HG02840 (cell line): Measurements from ENCODE around the gene SLC25A41.
"Not testable (repeated sequence)": the region's sequence is repeated elsewhere in the genome, so short reads cannot be mapped to it uniquely, and the experiment has no call there.

Experiments used
- ATAC-seq: cut with Tn5 transposase; IDR thresholded peaks from one replicate; pipeline ENCODE4 v1.9.1; 2021; ENCODE audit warnings: mild to moderate bottlenecking, moderate library complexity, moderate number of reproducible peaks; ENCODE audit not compliant: unreplicated experiment, low FRiP score

Gene SLC25A41

GRCh38 chr19:6413291-6413690, 20.3 kb downstream of the SLC25A41 start:
- ATAC-seq, result no peak

DNA sequence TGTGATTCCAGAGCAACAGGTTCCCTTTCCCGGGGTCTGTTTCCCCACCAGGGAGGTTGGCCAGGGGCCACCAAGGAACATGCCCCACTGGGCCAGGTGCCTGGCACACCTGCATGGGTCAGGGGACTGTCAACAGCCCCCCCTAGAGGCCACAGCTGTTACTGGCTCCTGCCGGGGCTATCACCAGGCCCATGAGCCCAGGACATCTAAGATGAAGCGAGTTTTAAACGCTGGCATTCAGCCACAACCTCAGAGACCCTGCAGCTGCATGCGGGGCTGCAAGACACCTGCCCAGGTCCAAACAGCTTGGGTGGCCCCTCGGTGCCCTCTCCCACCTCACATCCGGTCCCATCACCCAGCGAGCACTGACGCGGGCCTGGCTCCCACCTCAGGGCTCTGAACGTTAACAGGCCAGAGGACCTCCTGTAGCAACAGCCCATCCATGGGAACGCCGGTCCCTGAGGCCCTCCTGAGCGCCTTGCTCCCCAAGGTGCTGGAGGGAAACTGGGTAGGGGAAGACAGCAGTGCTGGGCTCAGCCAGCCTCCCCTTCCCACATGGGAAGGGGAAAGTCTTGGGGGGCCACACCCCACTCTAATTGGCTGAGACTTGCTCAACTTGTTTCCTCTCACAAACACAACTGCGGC, 21.0 kb downstream of the SLC25A41 start:
- ATAC-seq, result no peak

DNA sequence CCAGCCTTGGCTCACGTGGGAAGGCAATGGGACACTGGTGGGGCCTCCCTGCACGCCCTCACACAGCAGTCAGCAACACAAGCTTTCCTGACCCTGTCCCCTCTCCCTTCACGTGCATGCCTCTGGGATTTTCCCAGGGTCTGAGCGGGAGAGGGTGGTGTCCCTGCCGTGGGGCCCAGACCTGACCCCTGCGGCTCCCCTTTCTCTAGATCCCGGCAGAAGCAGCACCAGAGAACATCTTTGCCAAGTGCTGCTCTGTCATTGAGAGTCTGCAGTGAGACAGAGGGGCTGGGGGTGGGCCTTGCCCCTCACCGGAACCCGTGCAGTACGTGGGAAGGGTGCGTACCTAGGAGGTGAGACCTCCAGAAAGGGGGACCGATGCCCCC, 21.5 kb downstream of the SLC25A41 start:
- no peak for ATAC-seq

- ATAC-seq, result no peak
These were observed 24.2 kb downstream of the SLC25A41 start for GRCh38 chr19:6409346-6409745.

DNA sequence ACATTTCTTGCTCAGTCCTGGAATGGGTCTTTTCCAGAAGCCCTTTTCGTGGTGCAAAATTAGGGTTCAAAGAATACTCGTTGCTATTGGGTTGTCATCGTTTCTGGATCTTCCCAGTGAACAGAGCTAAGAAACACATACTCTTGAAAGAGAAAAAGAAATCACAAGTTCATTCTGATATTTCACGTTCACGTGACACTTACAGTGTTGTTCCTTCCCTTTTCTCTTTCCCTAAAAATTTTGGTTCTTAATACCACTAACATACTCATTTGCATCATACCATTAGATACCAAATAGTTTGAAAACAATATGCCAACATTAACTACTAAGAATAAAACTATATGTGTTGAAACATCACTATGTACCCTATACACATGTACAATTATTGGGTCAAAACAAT, 27.2 kb downstream of the SLC25A41 start:
- no peak for ATAC-seq

GRCh38 chr19:6402837-6403608, 30.5 kb downstream of the SLC25A41 start:
- ATAC-seq, result no peak

- no peak for ATAC-seq
These were observed 31.5 kb downstream of the SLC25A41 start for GRCh38 chr19:6402058-6402457.

DNA sequence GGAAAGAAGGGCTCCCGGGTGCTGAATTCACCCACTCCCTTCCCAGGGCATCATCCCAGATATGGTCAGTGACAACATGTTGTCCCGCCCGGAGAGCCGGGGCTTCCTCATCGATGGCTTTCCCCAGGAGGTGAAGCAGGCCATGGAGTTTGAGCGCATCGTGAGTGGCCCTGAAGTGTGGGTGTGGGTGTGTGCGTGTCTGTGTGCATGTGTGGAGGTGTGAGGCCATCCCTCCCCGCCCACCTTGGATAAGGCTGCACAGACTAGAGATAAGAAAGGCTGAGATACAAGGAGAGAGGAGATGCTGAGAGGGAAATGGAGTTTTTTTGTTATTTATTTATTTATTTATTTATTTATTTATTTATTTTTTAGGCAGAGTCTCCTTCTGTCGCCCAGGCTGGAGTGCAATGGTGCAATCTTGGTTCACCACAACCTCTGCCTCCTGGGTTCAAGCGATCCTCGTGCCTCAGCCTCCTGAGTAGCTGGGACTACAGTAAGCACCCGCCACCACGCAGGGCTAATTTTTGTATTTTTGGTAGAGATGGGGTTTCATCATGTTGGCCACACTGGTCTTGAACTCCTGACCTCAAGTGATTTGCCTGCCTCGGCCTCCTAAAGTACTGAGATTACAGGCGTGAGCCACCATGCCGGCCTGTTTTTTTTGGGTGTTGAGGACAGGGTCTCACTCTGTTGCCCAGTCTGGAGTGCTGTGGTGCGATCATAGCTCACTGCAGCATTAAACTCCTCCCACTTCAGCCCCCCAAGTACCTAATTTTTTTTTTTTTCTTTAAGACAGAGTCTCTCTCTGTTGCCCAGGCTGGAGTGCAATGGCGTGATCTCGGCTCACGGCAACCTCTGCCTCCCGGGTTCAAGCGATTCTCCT, 33.3 kb downstream of the SLC25A41 start:
- not testable (repeated sequence) for ATAC-seq

- no peak for ATAC-seq
These were observed 37.3 kb downstream of the SLC25A41 start for GRCh38 chr19:6396305-6396704.

DNA sequence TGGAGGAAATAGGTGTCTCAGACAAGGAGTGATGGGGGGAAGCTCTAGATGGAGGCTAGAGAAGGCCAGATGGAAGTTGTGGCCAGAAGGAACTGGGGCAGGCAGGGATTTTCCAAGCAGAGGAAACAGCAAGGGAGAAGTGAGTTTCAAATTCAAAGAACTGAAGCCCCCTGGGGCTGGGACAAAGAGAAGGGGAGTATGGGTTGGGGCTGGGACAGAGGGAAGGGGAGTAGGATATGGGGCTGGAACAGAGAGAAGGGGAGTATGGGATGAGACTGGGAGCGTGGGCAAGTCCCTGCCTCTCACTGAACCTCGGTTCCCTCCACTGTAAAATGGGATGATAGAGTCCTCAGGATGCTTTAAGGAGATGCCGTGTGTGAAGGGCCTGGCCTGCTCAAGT, 38.7 kb downstream of the SLC25A41 start:
- ATAC-seq, result no peak

- ATAC-seq, result no peak
These were observed 39.6 kb downstream of the SLC25A41 start for GRCh38 chr19:6393983-6394412.

DNA sequence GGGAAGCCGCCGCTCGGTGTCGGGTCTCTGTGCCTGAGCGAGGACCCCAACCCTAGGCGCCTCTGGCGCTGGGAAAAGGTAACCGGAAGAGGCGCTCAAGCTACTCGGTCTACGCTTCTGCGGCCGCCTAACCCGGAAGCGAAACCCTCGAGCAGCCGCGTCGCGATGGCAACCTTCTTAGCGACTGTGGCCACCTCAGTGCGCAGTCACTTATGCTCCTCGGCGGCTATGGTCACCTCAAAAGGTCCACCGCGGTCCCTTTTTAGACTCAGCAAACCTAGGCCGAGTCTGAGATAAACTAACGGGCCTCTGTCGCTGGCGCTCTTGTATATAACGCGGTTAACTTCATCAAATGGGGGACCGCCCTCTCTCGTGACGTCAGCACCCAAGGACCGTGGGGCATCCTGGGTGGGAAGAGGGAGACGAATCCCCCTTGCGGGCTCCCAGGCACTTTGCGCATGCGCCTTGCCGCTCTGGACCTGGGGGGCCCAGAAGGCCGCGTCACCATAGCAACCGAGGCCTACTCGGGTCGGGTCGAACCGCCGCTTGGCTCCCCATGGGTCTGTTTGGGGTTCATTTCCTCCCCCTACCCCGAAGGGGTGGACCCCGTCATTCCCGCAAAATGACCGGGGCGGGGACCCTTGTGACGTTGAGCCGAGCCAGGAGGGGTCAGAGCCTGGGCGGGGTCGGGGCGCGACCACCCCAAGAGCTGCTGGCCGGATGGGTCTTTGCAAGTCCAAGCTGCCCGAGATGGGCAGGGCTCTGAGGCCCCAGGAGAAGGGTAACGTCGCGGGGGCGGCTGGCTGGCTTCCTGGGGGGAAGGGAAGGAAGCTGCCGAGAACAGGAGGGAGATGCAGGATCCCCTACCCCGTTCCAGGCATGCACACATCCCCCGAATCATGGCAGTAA, 40.2 kb downstream of the SLC25A41 start, which contains the start of gene GTF2F1:
Gene GTF2F1 (minus strand): TSS at position 91 of the 909 bp plus-strand sequence. CDS start 169 bp downstream, outside the sequence.
- ATAC-seq, result peak; percentile 80

DNA sequence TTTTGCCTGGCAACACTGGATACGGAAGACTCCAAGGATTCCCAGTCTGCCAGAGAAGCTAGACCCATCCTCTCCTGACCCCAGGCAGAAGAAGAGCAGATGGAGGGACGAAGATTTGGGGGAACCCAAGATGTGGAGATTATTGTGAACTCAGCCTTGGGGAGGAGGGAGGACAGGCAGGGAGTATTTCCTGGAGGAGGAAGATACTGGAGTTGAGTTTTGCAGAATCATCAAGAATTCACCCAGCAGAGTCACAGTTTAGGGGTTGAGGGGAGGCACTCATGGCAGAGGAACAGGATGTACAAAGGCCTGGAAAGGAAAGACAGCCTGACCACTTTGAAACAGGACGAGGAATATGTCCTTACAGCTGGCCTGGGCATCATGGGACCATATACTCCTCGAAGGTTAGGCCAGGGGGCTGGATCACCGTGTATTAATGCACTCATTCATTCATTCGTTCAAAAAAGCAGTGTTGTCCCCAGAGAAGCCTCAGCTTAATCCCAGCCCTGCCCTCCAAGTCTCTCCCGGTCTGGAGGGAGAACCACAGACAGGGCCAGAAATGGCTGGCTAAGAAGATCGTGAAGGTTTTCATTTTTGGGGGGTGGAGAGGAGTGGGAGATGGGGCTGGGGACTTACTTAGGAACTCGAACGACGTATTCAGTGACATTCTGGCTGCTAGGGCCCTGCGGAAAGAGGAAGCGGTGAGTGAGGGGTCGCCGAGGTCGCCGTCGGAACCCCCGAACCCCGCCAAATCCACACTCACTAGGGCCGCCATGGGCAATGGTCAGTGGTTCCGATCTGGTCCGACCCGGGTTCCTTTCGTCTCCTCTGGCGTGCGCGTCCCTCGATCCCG, 41.1 kb downstream of the SLC25A41 start:
- ATAC-seq, result no peak

GRCh38 chr19:6387372-6387771, 46.2 kb downstream of the SLC25A41 start:
- ATAC-seq, result no peak

DNA sequence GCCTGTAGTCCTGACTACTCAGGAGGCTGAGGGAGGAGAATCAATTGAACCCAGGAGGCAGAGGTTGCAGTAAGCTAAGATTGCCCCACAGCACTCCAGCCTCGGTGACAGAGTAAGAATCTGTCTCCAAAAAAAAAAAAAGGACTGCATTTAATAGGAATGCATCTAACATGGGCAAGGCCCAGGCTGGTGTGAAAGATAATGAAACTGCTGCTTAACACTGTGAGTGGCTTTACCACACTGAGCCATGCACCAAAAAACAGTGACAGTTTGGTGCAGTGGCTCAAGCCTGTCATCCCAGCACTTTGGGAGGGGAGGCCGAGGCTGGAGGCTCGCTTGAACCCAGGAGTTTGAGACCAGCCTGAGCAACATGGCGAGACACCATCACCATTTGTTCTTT, 49.2 kb downstream of the SLC25A41 start:
- no peak for ATAC-seq

GRCh38 chr19:6383188-6383587, 50.4 kb downstream of the SLC25A41 start:
- ATAC-seq, result no peak

GRCh38 chr19:6381030-6381750, 52.4 kb downstream of the SLC25A41 start:
- no peak for ATAC-seq

GRCh38 chr19:6379744-6380143, 53.8 kb downstream of the SLC25A41 start:
- no peak for ATAC-seq
